Stimulated activated CD4-positive, alpha-beta T cell treated with anti-CD3 and anti-CD28 coated beads, Interleukin-4, amount 100 ng/mL, for 4 hours (primary cell): ENCODE measurements around the gene ZNF302.
"Not testable (repeated sequence)": the region's sequence is repeated elsewhere in the genome, so short reads cannot be mapped to it uniquely, and the experiment has no call there.

Experiments
- DNase-seq, 2 experiments: peaks; one replicate each; pipeline ENCODE4 v3.0.0-alpha.2; 2020

ZNF302 gene

DNA sequence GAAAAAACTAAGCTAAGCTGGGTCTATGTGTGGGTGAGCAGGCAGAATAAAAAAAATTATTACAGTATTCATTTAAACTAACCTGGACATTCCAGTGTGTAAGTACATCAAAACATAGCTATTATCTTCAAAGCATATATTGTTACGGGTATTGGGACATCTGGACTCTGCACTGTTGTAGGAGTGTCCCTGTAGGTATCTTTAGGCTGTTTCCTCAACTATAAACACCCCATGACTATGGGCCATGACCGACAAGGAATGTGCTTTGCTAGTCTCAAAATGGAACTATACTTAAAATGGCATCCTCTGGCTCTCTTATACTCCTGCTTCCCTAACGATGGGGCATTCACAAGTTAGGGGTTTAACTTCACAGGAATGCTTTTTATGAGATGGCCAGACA lies 3.9 kb upstream of the ZNF302 start:
- no peak for DNase-seq

DNA sequence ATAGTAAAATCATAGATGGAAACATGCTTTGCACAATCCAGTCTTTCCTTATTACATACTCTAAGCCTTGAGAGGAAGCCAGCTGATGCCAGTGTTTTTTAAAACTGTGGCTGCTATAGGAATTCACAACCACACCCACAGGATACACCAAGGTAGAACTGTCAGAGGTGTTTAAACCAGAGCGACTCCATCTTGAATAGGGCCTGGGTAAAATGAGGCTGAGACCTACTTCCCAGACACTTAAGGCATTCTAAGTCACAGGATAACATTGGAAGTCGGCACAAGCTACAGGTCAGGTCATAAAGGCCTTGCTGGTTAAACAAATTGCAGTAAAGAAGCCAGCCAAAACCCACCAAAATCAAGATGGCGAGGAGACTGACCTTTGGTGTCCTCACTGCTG lies 2.2 kb upstream of the ZNF302 start:
- no peak for DNase-seq

DNA sequence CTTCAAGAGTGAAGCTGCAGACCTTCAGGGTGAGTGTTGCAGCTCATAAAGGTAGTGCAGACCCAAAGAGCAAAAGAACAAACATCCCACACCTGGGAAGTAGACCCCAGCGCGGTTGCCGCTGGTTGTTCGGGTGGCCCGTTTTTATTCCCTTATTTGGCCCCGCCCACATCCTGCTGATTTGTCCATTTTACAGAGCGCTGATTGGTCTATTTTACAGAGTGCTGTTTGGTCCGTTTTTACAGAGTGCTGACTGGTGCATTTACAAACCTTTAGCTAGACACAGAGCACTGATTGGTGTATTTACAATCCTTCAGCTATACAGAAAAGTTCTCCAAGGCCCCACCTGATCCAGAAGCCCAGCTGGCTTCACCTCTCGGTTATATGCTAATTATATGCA lies 1.6 kb upstream of the ZNF302 start:
- no peak for DNase-seq

DNA sequence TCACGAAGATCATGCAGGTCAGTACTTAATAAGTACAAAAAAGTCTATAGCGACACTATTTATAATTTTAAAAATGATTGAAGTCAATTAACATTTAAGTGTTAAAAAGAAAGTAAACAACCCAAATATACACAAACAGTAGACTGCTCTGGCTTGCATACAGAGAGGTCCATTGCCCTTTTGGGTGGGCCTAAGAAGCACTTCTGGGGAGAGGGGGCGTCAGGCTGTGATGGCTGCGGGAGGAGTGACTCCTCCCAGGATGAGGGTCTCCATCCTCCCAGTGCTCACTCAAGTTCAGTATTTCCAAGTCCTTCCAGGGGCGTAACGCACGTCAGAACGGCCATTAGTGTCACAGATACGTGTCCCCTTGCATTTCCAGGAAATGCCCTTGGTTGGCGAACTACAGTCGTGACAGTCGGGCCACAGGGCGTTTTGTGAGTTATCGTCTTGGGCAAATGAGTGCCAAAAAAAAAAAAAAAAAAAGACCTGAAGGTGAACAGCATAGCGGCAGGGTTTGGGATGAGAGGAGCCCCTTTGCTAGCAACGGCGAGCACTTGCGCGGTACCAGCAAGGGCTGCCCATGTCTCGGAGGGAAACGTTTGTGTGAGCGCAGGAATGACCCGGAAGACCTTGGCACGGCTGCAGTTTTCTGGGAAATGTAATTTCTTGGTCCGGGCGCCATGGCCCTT lies 637 bp upstream of the ZNF302 start, which contains the start of gene SCGB2B2:
Gene SCGB2B2, minus strand, starts transcription at position 463 of the 689 bp plus-strand sequence. CDS start 82,596 bp downstream, outside the sequence.
- no peak for DNase-seq

DNA sequence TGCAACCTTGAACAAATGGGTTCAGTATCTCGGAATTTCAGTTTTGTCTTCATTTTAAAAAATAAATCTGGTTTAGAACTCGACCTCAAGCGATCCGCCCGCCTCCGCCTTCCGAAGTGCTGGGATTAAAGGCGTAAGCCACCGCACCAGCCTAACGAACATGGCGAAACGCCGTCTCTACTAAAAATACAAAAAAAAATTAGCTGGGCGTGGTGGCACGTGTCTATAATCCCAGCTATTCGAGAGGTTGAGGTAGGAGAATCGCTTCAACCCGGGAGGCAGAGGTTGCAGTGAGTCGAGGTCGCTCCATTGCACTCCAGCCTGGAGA lies 571 bp downstream of the ZNF302 start:
- DNase-seq: no peak

DNA sequence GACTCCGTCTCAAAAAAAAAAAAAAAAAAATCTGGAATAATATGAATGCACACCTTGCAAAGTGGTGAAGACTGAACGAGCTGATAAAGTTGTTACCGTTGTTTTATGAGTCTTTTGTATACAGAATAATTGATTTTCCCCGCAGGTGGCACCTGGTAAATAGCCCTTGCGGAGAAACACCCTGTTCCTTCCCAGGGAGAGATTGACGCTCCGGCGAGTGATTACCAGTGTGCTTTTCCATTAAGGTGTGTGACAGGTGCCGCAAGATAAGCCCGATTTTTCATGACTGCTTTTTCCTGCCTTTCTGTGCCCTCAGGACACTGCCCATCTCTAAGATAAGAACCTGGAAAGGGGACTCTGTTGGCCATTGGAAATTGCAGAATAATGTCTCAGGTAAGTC lies 943 bp downstream of the ZNF302 start:
- DNase-seq: no peak

DNA sequence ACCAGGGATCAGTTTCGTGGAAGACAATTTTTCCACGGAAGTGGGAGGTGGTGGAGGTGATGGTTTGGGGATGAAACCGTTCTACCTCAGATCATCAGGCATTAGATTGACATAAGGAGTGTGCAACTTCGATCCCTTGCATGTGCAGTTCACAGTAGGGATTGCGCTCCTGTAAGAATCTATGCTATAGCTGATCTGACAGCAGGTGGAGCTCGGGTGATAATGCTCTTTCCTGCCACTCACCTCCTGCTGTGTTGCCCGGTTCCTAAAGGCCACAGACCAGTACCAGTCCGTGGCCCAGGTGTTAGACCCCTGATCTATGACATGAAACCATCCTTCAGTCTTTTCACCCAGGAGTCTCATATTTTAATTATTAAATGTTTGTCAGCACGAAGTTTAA lies 4.0 kb downstream of the ZNF302 start:
- no peak for DNase-seq

DNA sequence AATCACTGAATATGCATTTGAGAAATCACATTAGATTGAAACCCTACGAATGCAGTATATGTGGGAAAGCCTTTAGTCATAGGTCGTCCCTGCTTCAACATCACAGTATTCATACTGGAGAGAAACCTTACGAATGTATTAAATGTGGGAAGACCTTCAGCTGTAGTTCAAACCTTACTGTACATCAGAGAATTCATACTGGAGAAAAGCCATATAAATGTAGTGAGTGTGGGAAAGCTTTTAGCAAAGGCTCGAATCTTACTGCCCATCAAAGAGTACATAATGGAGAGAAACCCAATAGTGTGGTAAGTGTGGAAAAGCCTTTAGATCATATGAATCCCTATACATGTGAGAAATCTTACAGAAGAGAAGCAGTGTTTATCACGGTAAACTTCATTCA lies 7.8 kb downstream of the ZNF302 start:
- not testable (repeated sequence) for DNase-seq

DNA sequence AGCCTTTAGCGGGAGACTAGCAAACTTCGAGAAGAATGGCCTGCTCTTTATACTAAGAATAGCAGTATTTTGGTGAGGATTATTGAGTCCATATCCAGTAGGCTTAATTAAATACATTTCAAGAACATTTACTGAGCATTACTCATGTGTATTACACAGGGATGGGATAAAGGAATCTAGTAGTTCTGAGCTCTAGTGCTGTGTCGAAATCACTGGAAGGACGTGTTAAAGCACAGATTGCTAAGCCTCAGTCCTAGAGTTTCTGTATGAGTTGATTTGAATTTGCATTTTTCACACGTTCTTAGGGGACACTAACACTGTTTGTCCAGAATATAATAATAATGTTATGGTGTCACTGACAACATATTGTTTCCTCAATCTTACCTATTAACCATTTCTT lies 9.0 kb downstream of the ZNF302 start:
- DNase-seq: no peak

DNA sequence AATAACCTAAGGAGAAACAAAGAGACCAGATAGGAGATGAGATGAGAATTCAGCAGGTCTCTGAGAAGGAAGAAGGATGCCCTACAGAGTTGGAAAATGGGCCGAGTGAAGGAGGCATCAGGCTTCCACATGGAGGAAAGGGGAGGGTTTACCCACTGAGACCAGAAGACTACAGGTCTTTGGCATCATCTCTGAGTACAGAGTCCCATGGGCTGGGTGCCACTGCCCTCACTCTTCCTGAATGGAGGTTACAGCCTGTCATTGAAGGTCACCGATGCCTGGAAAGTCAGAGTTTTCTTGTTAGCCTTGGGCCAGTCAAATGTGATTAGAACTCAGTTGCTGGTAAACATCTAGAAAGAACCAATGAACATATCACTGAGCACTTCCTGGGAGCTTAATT lies 9.9 kb downstream of the ZNF302 start:
- no peak for DNase-seq

DNA sequence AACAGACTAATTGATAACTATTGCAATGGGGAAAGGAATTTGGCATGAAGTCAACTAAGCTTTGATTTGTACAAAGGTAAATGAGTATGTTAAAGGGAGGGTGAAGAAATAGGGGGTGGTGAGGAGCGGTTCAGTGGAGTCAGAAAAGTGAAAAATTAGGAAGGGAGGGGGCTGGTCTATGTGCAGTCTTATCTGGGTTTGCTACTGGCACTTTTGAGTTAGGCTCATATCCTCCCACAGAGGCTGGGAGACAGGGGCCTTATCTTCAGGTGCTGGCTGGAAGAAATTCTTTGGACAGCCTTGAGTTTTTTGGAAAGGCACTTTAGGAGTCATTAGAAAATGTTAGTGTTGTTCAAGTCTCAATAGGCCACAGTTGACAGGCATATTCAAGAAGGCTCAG lies 11.1 kb downstream of the ZNF302 start:
- no peak for DNase-seq

DNA sequence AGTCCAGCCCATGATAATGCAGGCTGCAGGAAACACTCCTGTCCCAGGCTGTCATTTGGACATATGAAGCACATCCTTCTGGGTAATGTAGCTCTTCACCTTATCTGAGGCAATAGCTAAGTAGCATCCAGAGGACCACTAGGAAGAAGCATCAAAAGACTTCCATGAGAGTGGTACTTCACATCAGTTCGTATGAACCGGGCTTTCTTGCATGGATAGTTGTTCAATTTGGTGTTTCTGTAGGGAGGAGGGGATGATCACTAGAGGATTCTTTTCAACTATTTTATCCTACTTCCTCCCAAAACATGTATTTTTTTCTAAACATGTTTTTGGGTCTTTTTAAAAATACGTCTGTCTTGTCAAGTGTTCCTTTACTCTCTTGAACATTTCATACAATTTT lies 12.9 kb downstream of the ZNF302 start:
- no peak for DNase-seq

DNA sequence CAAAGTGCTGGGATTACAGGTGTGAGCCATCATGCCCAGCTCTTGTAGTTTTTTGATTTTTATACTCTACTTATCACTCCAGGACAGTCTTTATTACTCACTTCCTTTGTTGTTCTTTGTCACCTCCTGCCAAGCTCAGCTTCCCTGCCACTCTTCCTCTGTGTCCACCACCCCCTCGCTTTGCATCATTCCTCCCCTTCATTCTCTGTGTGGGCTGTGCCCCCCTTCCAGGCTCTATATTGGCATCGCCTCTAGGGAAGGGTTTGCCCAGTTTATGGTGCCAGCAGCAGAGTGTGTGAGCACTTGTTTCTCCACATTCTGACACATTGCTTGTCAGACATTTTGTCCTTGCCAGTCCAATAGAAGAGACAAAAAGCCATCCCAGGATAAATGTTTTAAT lies 15.1 kb downstream of the ZNF302 start:
- no peak for DNase-seq

DNA sequence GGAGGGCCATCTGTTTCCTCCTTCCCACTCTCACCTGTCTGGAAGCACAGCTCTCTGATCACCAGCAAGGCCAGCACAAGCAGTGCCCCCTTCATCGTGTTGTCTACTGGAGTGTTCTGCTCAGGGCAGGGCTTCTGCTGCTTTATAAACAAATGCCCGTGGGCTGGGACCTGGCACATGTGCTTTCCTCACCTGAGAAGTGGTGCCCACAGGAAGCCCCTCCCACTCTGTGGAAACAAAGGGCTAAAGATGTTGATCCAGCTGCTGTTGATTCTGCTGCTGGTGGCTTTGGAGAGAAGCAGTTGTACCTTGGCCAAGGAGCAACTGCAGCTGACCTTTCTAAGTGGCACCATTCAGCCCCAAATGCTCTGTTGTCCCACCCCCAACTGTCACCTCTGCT lies 30.2 kb downstream of the ZNF302 start:
- DNase-seq: no peak

DNA sequence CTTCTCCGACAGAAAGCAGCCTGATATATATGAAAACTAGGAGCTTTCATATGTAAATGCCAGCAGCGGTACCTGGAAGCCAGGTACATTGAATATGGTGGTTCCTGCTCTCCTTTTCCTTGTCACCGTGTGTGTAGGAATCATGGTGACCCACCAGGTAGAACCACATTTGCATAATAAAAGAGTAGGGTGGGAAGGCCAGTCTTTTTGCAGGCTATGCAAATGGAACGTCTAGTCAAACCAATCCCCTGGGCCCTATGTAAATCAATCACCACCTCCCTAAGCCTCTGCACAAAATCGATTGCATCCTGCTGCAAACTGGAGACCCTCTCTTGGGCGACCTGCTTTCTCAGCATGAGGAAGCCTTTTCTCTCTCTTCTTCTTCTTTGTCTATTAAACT lies 34.4 kb downstream of the ZNF302 start:
- DNase-seq: no peak

DNA sequence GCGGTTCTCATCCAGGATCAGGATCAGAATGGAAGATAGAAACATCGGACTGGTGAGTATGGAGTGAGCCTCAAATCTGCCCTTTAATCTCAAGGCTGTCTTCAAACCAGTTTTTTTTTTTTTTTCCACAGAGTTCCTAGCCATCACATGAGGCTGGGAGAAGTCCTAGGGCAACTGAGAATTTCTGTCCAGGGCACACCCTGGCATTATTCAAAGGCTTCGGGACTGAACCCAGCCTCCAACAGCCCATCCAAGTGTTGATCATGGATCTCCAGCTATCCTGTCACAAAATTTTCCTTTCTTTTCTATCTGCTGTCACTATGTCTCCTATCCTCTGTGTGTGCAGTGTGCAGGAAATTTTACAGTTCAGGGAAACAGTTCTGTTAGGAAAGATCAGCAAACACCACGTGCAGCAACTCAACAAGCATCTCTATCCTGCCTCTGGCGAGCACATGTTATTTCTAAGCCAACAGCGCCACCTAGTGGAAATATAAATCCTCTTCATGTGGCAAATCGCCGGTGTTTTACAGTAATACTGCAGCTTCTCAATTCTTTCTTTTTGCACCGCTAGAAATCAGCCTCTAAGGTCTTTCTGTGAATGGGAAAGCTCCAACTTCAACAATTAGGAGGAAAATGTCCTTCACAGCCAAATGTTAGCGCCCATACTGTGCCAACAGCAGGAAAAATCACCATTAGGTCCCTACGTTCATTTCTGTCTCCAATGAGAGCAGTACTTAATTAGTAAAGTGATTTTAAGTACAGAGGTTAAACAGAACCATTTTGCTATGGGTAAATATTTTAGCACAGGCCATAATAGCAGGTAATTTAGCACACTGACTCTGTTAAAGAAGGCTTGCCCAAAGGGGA lies 35.1 kb downstream of the ZNF302 start:
- DNase-seq: peak in 1 of 2 experiments; percentile 49

DNA sequence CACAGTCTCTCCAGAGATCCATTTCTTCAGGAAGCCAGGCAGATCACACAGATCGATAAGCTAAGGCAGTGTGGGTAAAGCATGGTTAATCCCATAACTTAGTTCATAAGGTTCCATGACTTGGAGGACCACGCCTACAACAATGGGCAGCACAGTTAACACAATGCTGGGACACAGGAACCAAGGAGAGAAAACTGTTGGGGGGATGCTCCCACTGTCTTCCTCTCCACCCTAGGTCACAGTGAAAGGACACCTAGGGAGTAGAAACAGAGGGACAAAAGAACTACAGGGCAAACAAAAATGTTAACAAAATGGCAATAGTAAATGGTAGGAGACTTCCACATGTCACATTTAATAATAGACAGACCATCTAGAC lies 35.8 kb downstream of the ZNF302 start:
- no peak for DNase-seq

DNA sequence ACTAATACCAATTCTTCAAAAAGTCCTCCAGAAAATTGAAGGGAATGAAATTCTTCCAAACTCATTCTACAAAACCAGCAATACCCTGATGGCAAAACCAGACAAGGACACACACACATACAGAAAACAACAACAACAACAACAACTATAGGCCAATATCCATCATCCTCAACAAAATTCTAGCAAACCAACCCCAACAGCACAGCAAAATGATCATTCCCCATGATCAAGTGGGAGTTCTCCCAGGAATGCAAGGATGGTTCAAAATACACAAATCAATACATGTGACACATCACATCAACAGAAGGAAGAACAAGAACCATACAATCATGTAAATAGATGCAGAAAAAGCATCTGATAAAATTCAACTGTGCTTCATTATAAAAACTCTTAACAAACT lies 37.9 kb downstream of the ZNF302 start:
- DNase-seq: no peak

DNA sequence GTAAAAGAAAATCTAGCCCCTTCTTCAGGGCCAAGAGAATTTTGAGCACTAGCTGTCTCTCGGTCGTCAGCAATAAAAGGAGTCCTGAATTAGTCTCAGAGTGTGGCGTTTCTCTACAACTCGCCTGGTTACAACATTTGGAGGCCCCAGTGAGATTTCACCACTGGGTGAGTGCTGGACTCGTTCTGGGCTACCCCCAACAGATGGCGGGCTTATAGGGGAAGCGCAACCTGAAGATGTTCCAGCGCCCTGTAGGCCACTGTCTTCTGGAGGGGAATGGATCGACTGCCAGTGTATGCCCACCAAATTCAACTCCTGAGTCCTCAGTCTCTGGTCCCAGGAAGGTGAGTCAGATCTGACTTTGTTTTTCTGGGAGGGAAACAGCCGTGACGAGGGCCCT lies 44.9 kb downstream of the ZNF302 start:
- DNase-seq: no peak

DNA sequence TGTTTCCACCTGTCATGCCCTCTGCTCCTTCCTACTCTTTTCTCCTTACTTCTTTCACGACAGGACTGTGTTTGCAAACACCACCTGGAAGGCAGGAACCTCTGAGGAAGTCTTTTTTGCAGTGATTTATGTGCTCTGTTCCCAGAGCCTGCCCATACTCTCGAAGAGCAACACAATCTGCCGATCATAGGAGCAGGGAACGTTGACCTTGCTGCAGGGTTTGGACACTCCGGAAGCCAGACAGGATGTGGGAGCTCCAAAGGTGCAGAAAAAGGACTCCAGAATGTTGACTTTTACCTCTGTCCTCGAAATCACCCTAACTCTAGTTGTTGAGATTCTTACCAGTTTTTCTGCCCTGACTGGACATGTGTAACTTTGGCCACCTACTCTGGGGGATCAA lies 47.9 kb downstream of the ZNF302 start:
- no peak for DNase-seq

DNA sequence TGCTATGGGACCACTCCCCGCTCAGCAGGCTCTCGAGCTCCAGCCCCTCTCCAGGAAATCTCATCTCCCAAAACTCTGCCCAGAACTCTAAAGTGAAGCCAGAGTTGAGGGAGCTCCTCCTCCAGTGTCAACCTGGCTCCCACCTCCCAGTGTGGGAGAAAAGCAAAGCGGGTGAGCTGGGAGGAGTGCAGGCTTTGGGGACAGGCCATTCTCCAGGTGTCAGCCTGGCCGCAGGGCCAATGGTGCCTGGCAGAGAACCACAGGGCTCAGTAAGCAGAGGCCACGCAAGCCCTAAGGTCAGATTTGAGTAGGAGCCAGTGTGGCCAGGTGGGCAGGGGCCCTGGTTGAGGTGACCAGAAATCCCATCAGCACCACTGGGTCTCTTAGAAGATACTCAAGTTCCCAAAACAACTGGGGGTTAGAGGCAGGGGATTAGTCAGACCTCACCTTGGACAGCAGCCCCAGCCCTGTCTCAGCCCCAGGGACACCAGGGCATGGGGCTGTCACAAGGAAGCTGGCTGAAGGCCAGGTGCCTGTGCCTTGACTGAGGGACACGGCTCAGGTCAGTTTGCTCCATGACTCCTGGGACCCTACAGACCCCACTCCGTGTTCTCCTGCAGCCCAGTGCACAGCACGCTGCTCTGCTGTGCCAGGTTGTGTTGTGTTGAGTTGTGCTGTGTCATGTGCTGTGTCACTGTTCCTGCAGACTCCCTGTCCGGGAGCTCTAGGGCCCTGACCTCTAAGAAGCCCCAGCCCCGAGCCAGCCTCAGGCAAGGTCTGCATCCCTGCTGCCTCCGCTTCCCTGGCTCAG lies 53.7 kb downstream of the ZNF302 start:
- no peak for DNase-seq

DNA sequence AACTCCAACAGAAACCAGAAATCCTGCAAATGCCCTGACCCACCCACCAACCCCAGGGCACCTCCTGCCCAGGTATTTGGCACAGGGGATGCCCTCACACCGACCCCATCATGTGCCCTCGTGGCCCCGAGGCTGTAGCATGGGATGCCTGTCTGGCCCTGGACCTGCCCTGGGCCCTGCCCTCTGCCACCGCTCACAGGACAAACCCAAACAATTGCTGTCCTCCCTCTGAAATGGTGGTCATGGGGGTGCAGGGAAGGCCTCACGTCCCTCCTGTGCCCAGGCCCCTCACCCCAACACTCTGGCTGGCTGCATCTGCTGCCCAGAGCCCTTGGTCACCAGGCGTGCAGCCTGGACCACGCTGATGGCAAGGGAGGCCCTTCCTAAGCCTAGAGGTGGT lies 54.5 kb downstream of the ZNF302 start:
- no peak for DNase-seq

DNA sequence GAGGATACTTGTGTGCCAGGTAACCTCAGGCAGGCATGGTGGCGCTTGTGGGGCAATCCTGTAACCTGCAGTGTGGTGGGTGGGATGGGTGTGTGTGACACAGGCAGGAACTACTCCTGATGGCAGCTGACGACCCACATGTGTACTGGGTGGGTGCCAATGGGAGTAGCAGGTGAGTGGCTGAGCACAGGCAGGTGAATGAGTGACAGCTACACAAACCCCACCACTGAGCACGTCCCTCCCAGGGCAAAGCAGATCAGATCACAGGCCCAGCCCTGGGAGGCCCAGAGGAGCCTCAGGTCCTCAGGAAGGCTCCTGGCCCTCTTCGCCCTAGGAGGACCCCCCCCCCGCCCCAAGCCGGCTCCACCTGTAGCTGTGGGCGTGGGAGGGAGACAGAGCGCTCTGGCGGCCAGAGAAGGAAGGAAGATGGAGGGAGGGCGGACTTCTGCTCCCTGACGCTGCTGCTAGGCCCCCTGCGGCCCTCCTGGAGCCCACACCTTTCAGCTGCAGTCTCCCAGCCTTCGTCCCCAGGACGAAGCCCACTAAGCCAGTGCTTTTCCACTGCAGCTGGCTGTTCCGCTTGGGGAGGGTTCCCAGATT lies 55.2 kb downstream of the ZNF302 start:
- no peak for DNase-seq
